ENCODE measurements around the gene ROGDI. TPM values are rescaled to one million over a fixed set of nuclear protein-coding genes. Genes with fewer than 3 reads are reported as not detected.
"Not testable (repeated sequence)": the region's sequence is repeated elsewhere in the genome, so short reads cannot be mapped to it uniquely, and the experiment has no call there.

ROGDI gene
- polyA plus RNA-seq, 1 of the 3 experiments (the other 2 are of a cell fraction): 33.6 TPM

DNA sequence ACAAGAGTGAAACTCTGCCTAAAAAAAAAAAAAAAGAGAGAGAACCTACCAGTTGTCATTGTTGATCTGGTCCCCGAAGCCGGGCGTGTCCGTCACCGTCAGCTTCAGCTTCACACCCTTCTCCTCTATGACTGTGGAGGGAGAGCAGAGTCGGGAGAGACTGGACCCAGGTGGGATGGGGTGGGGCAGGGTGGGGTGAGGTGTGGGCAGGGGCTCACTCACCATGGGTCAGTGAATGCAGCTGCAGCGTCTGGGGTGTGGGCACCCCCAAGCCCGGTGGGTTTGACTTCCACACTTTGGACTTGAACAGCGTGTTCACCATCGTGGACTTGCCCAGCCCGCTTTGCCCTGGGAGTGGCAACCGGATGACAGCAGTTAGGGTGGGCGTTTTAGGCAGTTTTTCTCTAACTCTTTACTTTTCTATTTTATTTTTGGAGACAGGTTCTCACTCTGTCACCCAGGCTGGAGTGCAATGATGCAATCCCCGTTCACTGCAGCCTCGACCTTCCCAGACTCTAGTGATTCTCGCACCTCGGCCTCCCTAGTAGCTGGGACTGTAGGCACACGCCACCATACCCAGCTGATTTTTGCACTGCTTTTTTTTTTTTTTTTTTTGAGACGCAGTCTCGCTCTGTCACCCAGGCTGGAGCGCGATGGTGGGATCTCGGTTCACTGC, 16.5 kb downstream of the ROGDI start (continued):
- TF ChIP-seq NRF1 (IDR thresholded peaks at IDR 0.05; ENCODE audit: low read depth, low read length) (no peak), POLR2AphosphoS5 (IDR thresholded peaks at IDR 0.05; ENCODE audit: low read depth, low read length) (no peak), EZH2phosphoT487 (IDR thresholded peaks at IDR 0.05; ENCODE audit: borderline replicate concordance, low read depth) (no peak)
- TF ChIP-seq, protein P1, sequence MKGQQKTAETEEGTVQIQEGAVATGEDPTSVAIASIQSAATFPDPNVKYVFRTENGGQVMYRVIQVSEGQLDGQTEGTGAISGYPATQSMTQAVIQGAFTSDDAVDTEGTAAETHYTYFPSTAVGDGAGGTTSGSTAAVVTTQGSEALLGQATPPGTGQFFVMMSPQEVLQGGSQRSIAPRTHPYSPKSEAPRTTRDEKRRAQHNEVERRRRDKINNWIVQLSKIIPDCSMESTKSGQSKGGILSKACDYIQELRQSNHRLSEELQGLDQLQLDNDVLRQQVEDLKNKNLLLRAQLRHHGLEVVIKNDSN (IDR thresholded peaks at IDR 0.05; ENCODE audit: borderline replicate concordance, low read depth): no peak

DNA sequence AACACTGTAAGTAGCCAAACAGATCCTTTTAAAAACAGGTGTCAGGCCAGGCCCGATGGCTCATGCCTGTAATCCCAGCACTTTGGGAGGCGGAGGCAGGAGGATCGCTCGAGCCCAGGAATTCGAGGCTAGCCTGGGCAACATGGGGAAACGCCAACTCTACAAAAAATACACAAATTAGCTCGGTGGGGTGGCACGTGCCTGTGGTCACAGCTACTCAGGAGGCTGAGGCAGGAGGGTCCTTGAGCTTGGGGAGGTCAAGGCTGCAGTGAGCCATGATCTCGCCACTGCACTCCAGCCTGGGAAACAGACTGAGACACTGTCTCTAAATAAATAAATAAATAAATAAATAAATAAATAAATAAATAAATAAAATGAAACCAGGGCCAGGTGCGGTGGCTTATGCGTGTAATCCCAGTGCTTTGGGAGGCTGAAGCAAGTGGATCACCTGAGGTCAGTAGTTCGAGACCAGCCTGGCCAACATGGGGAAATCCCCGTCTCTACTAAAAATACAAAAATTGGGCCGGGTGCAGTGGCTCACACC, 17.9 kb downstream of the ROGDI start:
- peaks cover 0 to 11% of the 10 kb centered on the region in 2 experiments; a peak in 1 of 4 replicates for H3K4me1 ChIP-seq (ENCODE audit: control insufficient read depth in 1 of 2, insufficient read depth in 2 of 2, low read depth in 1 of 2, low read length in 1 of 2)
- H3K27me3 ChIP-seq (ENCODE audit: insufficient read depth); H3K9me2 ChIP-seq; H3F3A ChIP-seq (replicated peaks; ENCODE audit: insufficient read depth); H3K9ac ChIP-seq; H3K4me2 ChIP-seq; H3K79me2 ChIP-seq (ENCODE audit: insufficient read depth); H2AFZ ChIP-seq (ENCODE audit: low read depth); CTCF ChIA-PET; H3K36me3 ChIP-seq (replicated peaks in 1 of 2; ENCODE audit: control insufficient read depth in 1 of 2, insufficient read depth in 2 of 2, low read length in 1 of 2); POLR2A ChIA-PET; H3K27ac ChIP-seq (ENCODE audit: low read depth in 2 of 2, low read length in 1 of 2); DNase-seq; H3K9me3 ChIP-seq; H3K4me3 ChIP-seq (ENCODE audit: low read depth in 2 of 2, low read length in 1 of 2); H4K20me1 ChIP-seq (ENCODE audit: insufficient read depth): not testable (repeated sequence)
- 90% methylated on average over 14 of the region's 14 CpGs for WGBS (ENCODE audit: low lambda C conversion rate)

DNA sequence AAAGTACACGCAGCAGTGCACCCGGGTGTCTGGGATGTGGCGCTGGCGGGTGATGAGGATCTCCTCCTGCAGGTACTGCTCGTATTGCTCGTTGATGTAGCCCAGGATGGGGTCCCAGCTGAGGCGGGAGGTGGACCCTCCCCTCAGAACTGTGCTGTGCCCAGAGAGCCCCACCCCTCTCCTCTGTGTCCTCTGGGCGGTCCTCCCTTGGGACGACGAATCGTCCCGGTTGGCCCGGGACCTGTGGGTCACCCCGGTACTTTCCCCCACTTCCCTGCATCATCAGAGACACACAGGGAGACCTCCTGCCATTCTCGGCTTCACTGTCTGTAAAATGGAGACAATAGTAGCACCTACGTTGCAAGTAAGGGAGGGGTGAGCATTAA, 18.5 kb downstream of the ROGDI start:
- H3K9me3 ChIP-seq: no peaks in the 10 kb centered on the region
- no peaks in the 10 kb centered on the region for H3F3A ChIP-seq (replicated peaks; ENCODE audit: insufficient read depth)
- H3K27me3 ChIP-seq (ENCODE audit: insufficient read depth): no peaks in the 10 kb centered on the region
- no peaks in the 10 kb centered on the region for H3K36me3 ChIP-seq (replicated peaks in 1 of 2; ENCODE audit: control insufficient read depth in 1 of 2, insufficient read depth in 2 of 2, low read length in 1 of 2)
- H3K4me3 ChIP-seq (ENCODE audit: low read depth in 2 of 2, low read length in 1 of 2): no peak overlapping the region
- TF ChIP-seq, protein P1 (IDR thresholded peaks at IDR 0.05; ENCODE audit: borderline replicate concordance, low read depth): no peak
- TF ChIP-seq, protein P2, sequence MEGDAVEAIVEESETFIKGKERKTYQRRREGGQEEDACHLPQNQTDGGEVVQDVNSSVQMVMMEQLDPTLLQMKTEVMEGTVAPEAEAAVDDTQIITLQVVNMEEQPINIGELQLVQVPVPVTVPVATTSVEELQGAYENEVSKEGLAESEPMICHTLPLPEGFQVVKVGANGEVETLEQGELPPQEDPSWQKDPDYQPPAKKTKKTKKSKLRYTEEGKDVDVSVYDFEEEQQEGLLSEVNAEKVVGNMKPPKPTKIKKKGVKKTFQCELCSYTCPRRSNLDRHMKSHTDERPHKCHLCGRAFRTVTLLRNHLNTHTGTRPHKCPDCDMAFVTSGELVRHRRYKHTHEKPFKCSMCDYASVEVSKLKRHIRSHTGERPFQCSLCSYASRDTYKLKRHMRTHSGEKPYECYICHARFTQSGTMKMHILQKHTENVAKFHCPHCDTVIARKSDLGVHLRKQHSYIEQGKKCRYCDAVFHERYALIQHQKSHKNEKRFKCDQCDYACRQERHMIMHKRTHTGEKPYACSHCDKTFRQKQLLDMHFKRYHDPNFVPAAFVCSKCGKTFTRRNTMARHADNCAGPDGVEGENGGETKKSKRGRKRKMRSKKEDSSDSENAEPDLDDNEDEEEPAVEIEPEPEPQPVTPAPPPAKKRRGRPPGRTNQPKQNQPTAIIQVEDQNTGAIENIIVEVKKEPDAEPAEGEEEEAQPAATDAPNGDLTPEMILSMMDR (IDR thresholded peaks at IDR 0.05): no peak
- TF ChIP-seq YY1 (IDR thresholded peaks at IDR 0.05; ENCODE audit: low read depth): no peak
- no peak for TF ChIP-seq JUND (IDR thresholded peaks at IDR 0.05)
- TF ChIP-seq, protein P3, sequence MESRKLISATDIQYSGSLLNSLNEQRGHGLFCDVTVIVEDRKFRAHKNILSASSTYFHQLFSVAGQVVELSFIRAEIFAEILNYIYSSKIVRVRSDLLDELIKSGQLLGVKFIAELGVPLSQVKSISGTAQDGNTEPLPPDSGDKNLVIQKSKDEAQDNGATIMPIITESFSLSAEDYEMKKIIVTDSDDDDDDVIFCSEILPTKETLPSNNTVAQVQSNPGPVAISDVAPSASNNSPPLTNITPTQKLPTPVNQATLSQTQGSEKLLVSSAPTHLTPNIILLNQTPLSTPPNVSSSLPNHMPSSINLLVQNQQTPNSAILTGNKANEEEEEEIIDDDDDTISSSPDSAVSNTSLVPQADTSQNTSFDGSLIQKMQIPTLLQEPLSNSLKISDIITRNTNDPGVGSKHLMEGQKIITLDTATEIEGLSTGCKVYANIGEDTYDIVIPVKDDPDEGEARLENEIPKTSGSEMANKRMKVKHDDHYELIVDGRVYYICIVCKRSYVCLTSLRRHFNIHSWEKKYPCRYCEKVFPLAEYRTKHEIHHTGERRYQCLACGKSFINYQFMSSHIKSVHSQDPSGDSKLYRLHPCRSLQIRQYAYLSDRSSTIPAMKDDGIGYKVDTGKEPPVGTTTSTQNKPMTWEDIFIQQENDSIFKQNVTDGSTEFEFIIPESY (IDR thresholded peaks at IDR 0.05; ENCODE audit: borderline replicate concordance, low read depth): no peak
- TF ChIP-seq, protein P4, sequence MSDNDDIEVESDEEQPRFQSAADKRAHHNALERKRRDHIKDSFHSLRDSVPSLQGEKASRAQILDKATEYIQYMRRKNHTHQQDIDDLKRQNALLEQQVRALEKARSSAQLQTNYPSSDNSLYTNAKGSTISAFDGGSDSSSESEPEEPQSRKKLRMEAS (IDR thresholded peaks at IDR 0.05; ENCODE audit: low read depth): no peak
- TF ChIP-seq, protein P5, sequence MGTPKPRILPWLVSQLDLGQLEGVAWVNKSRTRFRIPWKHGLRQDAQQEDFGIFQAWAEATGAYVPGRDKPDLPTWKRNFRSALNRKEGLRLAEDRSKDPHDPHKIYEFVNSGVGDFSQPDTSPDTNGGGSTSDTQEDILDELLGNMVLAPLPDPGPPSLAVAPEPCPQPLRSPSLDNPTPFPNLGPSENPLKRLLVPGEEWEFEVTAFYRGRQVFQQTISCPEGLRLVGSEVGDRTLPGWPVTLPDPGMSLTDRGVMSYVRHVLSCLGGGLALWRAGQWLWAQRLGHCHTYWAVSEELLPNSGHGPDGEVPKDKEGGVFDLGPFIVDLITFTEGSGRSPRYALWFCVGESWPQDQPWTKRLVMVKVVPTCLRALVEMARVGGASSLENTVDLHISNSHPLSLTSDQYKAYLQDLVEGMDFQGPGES (IDR thresholded peaks at IDR 0.05; ENCODE audit: low read depth, low read length): no peak
- TF ChIP-seq FOXM1 (IDR thresholded peaks at IDR 0.05; ENCODE audit: low read depth): no peak
- TF ChIP-seq RCOR1 (IDR thresholded peaks at IDR 0.05; ENCODE audit: low read length): no peak
- no peak for TF ChIP-seq POLR2AphosphoS5 (IDR thresholded peaks at IDR 0.05; ENCODE audit: low read depth, low read length)
- no peaks in the 10 kb centered on the region for H4K20me1 ChIP-seq (ENCODE audit: insufficient read depth)
- no peak overlapping the region for H3K27ac ChIP-seq (ENCODE audit: low read depth in 2 of 2, low read length in 1 of 2)
- 93% methylated on average over 13 of the region's 16 CpGs for WGBS (ENCODE audit: low lambda C conversion rate)
- no peaks in the 10 kb centered on the region for H3K9me2 ChIP-seq
- peaks cover 0 to 11% of the 10 kb centered on the region in 2 experiments; a peak in 1 of 4 replicates for H3K4me1 ChIP-seq (ENCODE audit: control insufficient read depth in 1 of 2, insufficient read depth in 2 of 2, low read depth in 1 of 2, low read length in 1 of 2)
- H3K4me2 ChIP-seq: no peak overlapping the region
- ChIA-PET POLR2A (no interaction called here), CTCF (no interaction called here)
- H3K9ac ChIP-seq: no peak overlapping the region
- H3K79me2 ChIP-seq (ENCODE audit: insufficient read depth): no peaks in the 10 kb centered on the region
- no peak overlapping the region for H2AFZ ChIP-seq (ENCODE audit: low read depth)
- no peak for DNase-seq
